ENCODE data around the gene FOXE3.

FOXE3 gene

GRCh38 chr1:47403321-47403910 lies 12.7 kb upstream of the FOXE3 start:
- no peak for DNase-seq (ENCODE audit: low read depth in 1 of 2, low spot score in 1 of 2)

- no peak for DNase-seq (ENCODE audit: low read depth in 1 of 2, low spot score in 1 of 2)
These were observed 10.4 kb upstream of the FOXE3 start for GRCh38 chr1:47405697-47406096.

DNA sequence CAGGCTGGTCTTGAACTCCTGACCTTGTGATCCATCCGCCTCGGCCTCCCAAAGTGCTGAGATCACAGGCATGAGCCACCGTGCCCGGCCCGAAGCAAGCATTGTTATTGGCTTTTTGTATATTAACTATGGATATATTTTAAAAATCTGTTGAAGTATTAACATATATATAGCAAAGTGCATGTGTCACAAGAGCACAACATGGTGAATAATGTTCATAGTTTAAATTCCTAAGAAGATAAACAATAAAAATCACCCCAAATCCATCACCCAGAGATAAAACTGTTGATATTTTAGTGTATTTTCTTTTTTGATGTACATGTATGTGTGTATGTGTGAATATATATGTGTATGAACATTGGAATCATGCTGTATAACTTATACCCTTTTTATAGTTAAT lies 9.1 kb upstream of the FOXE3 start:
- no peak for DNase-seq (ENCODE audit: low read depth in 1 of 2, low spot score in 1 of 2)

- DNase-seq (ENCODE audit: low read depth in 1 of 2, low spot score in 1 of 2), result no peak
These were observed 8.6 kb upstream of the FOXE3 start for GRCh38 chr1:47407481-47407880.

DNA sequence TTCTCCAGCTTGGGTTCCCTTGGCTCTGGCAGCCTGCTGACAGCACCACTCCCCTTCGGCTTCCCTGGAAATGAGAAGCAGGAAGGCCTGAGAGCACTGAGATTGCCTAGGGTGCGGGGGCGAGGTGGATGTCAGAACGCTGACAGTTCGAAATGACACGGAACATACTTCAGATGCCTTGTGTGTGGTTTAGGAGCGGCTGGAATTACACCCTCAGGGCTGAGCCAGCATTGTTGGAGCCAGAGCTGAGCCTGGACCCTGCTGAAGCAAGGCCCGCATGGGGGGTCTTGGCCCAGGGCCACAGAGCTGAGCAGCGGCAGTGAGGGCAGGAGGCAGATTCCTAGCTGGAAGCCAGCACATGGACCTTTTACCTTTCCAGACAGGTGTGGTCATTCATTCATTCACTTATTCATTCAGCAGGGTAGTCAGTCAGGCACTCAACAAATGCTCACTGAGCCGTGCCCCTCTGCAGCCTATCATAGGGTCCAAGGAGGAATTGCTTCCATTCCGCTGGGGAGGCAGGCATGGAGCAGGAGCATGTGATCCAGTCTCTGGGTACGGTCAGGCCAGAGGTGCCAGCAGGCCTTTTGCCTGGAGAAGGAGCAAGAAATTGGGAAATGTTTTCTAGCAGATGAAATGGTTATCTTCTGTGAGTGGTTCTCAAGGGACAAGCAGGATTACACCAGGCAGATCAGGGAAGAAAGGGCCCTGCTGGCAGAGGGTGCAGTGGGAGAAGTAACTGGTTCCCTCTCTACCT lies 6.6 kb upstream of the FOXE3 start:
- DNase-seq (ENCODE audit: low read depth in 1 of 2, low spot score in 1 of 2), result no peak

GRCh38 chr1:47410068-47410455 lies 6.0 kb upstream of the FOXE3 start:
- DNase-seq (ENCODE audit: low read depth in 1 of 2, low spot score in 1 of 2), result no peak

- DNase-seq (ENCODE audit: low read depth in 1 of 2, low spot score in 1 of 2), result no peak
These were observed 4.6 kb upstream of the FOXE3 start for GRCh38 chr1:47411436-47411835.

DNA sequence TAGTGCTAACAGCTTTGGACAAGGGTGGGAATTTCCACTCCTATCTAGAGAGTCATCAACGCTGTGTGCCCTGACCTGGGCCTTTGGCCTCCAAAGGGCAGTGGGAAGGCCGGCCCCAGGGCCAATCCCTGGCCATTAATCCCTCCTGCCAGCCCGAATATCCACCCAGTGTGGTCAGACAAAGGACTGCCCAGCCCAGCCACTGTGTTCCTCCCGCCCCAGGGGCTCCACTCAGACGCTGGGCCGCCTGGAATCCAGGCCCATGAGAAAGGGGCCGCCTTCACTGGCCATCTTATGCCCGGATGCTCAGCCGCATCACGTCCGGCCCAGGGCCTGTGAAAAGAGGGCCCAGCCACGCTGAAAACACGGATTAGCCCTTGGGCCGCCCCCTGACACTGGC lies 3.6 kb upstream of the FOXE3 start:
- no peak for DNase-seq (ENCODE audit: low read depth in 1 of 2, low spot score in 1 of 2)

DNA sequence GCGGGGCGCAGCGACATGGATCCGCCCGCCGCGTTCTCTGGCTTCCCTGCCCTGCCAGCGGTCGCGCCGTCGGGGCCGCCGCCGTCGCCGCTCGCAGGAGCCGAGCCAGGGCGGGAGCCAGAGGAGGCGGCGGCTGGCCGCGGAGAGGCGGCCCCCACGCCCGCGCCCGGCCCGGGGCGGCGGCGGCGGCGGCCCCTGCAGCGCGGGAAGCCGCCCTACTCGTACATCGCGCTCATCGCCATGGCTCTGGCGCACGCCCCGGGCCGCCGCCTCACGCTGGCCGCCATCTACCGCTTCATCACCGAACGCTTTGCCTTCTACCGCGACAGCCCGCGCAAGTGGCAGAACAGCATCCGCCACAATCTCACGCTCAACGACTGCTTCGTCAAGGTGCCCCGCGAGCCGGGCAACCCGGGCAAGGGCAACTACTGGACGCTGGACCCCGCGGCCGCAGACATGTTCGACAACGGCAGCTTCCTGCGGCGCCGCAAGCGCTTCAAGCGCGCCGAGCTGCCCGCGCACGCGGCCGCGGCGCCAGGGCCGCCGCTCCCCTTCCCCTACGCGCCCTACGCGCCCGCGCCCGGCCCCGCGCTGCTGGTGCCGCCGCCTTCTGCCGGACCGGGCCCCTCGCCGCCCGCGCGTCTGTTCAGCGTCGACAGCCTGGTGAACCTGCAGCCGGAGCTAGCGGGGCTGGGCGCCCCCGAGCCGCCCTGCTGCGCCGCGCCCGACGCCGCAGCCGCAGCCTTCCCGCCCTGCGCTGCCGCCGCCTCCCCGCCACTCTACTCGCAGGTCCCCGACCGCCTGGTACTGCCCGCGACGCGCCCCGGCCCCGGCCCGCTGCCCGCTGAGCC lies 459 bp downstream of the FOXE3 start:
- DNase-seq (ENCODE audit: low read depth in 1 of 2, low spot score in 1 of 2), result no peak

- no peak for DNase-seq (ENCODE audit: low read depth in 1 of 2, low spot score in 1 of 2)
These were observed 1.3 kb downstream of the FOXE3 start for GRCh38 chr1:47417170-47418044.

- DNase-seq (ENCODE audit: low read depth in 1 of 2, low spot score in 1 of 2), result no peak
These were observed 2.0 kb downstream of the FOXE3 start for GRCh38 chr1:47418122-47418521.

DNA sequence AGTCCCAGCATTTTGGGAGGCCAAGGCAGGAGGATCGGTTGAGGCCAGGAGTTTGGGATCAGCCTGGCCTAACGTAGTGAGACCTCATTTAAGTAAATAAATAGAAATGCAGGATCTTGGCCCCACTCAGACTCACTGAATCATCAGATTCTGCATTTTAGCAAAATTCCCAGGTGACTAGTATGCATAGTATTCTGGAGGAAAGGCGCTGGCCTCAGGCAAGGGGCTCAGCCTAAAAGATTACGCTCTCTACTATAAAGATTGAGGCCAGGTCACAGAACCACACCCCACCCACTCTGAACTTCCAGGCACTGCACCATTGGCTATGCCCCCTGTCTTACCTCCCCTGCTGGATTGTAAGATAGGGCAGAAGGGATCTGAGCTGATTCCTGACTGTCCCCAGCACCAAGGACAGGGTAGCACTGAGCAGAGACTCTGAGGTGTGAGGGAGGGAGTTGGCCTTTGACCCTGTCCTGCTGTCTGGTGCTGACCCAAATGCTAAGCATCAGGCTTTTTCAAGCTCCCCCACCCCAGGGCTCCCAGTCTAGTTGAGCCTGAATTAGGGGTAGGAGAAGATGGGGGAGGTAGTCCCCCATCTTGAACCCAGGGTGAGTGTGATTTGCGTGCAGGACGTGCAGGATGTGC lies 2.7 kb downstream of the FOXE3 start:
- no peak for DNase-seq (ENCODE audit: low read depth in 1 of 2, low spot score in 1 of 2)

GRCh38 chr1:47420547-47420946 lies 4.5 kb downstream of the FOXE3 start:
- no peak for DNase-seq (ENCODE audit: low read depth in 1 of 2, low spot score in 1 of 2)

GRCh38 chr1:47423872-47424271 lies 7.8 kb downstream of the FOXE3 start:
- DNase-seq (ENCODE audit: low read depth in 1 of 2, low spot score in 1 of 2), result no peak

GRCh38 chr1:47424336-47424982 lies 8.4 kb downstream of the FOXE3 start:
- no peak for DNase-seq (ENCODE audit: low read depth in 1 of 2, low spot score in 1 of 2)

DNA sequence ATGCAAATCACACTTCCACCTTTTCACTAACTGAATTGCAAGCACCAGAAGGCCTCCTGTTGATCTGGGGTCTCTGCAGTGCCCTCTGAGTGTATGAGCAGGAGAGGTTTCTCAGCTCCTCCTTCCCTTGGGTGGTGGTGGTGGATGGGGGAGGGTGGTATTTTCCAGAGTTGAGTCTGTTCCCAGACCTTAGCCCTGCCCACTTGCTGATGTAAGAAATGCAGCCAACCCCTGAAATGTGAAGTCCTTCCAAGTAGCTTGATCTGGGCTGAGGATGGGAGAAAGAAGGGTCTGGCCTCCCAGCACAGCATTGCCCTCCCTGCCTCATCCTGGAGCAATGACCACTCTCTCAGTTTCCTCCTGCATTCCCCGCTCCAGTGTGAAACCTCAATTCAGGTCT lies 15.4 kb downstream of the FOXE3 start:
- no peak for DNase-seq (ENCODE audit: low read depth in 1 of 2, low spot score in 1 of 2)

DNA sequence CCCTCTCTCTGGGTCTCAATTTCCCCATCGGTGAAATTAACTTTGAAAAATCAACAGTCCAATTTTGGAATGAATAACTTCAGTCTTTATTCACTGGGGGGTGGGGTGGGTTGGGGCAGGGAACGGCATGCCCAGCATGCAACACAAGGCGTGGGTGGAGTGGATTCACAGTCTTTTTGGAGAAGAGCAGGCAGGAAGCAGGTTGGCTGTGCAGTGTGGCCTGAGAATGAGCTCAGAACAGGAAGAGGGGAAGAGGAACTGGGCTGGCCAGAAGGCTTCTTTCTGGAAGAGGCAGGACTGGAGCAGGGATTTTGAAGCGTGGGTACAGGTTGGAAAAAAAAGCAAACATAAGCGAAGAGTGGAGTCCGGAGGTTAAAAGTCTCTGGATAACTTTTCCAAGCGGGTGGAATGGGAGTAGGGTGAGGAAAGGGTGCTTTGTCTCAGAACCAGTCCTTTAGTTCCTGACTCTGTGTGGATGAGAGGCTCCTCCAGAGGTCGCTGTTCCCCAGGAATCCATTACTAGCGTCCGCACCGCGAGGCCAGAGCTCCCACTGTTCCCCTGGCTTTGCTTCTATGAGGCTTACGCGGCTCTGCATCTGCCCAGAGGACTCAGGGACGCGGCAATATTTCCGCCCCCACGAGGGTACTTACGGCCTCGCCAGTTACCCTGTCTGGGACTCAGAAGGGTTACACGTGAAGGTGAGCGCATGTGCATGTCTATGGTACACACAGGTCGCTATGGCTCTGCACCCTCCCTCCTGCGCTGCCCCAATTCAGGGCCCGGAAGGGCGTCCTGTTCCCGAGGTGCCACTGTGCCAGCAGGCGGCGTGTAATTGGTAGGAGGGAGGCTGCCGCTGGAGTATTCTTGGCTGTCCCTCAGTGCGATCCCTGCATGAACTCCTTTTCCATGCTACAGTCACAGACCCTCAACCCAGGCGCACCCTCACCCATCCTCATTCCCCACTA lies 16.3 kb downstream of the FOXE3 start:
- DNase-seq (ENCODE audit: low read depth in 1 of 2, low spot score in 1 of 2), result peak; percentile 28 to 32

DNA sequence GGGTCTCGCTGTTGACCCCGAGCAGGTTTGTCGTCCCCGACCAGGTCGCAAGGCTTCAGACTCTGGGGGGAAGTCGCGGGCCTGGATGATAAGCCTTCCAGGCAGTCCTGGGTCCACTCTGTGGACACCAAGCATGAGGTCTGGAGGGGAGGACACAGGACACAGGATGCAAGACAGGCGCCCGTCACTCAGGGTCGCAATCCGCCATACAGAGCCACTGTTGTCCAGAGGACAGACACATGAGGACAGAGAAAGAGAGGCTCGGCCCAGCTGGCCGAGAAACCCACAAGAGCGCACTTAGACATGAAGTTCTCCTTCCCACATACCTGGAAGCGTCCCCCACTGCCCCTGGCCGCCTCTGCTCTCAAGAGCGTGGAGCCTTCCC lies 16.9 kb downstream of the FOXE3 start:
- DNase-seq (ENCODE audit: low read depth in 1 of 2, low spot score in 1 of 2), result no peak

- DNase-seq (ENCODE audit: low read depth in 1 of 2, low spot score in 1 of 2), result no peak
These were observed 17.5 kb downstream of the FOXE3 start for GRCh38 chr1:47433477-47434050.

Data from activated T-helper 1 cell treated with anti-CD3 and anti-CD28 coated beads, Interleukin-2, amount 50 U/mL, for 16 hours (primary cell).